GM18505 (cell line): ENCODE measurements around the gene FOSL1.

Experiments used
- ATAC-seq: cut with Tn5 transposase; IDR thresholded peaks from one replicate; pipeline ENCODE4 v1.9.1; 2021; ENCODE audit not compliant: unreplicated experiment
- POLR2A ChIP-seq: IDR thresholded peaks from 4 replicates; pipeline ENCODE4 v1.6.1; 2011; ENCODE audit warnings: borderline replicate concordance; ENCODE audit not compliant: insufficient read depth, insufficient read length; ENCODE audit errors: extremely low read depth

FOSL1 gene

GRCh38 chr11:65857853-65858680, 42.1 kb downstream of the FOSL1 start, which contains the start of gene CFL1:
Gene CFL1, minus strand, starts transcription at chr11:65858180. Its CDS starts 81 bp downstream, at chr11:65858099.
- TF ChIP-seq POLR2A, result peak; percentile 100
- peak; percentile 43 for ATAC-seq

DNA sequence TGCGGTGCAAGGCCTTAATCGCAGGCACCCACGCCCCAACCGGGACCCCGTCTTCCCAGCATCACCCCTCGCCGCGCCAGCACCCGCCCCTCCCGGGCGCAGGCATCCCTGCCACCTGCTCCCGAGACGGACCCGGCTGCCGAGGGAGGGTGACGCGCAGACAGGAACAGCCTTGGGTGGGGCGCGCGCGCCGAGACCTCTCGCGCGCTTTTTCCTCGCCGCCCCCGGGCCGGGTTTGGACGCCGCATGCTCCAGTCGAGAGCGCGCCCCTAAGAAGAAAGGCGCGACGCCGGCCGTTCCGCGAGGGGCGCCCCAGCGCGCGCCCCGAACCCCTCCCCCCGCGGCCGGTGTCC, 42.7 kb downstream of the FOSL1 start:
- peak; percentile 4 for ATAC-seq

GRCh38 chr11:65856689-65857499, 43.3 kb downstream of the FOSL1 start:
- TF ChIP-seq POLR2A, result peak; percentile 67
- peak; percentile 18 for ATAC-seq

More for the DNA sequence above, 42.7 kb downstream of the FOSL1 start:
- TF ChIP-seq POLR2A, result no peak

- no peak for ATAC-seq
Observed at GRCh38 chr11:65855927-65856363, 44.2 kb downstream of the FOSL1 start.

GRCh38 chr11:65854852-65855837, 45.0 kb downstream of the FOSL1 start:
- no peak for ATAC-seq
- no peak for TF ChIP-seq POLR2A

More at GRCh38 chr11:65855927-65856363, 44.2 kb downstream of the FOSL1 start:
- TF ChIP-seq POLR2A, result no peak

GRCh38 chr11:65854161-65854592, 46.0 kb downstream of the FOSL1 start:
- TF ChIP-seq POLR2A, result no peak
- no peak for ATAC-seq

GRCh38 chr11:65853246-65853979, 46.8 kb downstream of the FOSL1 start:
- no peak for ATAC-seq
- no peak for TF ChIP-seq POLR2A

DNA sequence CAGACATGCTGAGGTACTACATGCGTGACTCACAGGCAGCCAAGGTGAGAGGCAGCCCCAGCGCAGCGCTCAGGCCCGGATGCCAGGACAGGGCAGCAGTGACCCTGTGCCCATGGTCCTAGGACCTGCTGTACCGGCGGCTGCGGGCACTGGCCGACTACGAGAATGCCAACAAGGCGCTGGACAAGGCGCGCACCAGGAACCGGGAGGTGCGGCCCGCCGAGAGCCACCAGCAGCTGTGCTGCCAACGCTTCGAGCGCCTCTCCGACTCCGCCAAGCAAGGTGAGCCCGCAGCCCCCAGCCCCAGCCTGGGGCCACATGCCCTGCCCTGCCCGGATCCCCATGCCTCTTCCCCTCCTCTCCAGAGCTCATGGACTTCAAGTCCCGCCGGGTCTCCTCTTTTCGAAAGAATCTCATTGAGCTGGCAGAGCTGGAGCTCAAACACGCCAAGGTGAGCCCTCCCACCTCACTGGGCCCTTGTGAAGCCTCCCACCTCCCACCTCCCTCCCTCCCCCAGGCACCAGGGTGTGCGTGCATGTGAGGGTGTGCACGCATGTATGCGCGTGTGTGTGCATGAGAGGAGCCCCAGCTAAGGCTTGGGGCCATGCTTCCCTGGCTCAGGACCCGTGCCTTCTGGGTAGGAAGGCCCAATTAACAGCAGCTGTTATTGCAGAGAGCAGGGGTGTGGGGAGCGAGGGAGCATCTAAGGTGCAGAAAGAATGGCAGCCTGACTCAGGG, 47.5 kb downstream of the FOSL1 start:
- no peak for ATAC-seq
- TF ChIP-seq POLR2A, result peak; percentile 45

DNA sequence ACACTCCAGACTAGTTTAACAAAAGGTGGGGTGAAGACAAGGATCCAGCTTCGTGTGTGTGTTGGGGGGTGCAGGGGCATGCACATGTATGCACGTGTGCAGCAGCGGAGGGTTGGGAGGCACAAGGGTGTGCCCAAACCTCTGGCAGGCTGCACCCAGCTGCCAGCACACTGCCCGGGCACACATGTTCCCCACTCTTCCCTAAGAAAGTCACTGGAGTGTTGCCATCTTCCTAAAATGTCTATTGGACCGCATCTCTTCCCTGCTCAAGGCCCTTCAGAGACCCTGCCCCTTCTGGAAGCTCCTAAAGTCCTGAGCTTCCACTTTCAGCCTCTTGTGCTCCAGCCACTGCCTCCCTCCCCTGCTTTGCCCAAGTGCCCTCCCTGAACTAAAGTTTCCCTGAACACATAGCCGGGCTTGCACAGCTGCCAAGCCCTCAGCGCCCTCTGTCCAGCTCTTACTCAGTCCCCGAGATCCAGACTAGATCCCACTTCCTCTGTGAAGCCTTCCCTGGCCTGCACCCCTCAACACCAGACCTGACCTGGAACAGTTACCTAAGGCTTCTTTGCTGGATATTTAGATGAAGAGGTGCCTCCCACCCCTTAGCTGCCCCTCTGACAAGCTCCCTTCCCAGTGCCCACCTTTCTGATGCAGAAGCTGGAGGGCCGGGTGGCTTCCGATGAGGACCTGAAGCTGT, 48.2 kb downstream of the FOSL1 start:
- TF ChIP-seq POLR2A, result peak; percentile 22
- ATAC-seq, result no peak

- no peak for TF ChIP-seq POLR2A
- ATAC-seq, result no peak
Observed at GRCh38 chr11:65851083-65851579, 49.1 kb downstream of the FOSL1 start.

GRCh38 chr11:65850217-65851082, 49.7 kb downstream of the FOSL1 start:
- no peak for TF ChIP-seq POLR2A
- no peak for ATAC-seq
